ENCODE results near the gene SOHLH1. TPM values are rescaled to one million over a fixed set of nuclear protein-coding genes. Genes with fewer than 3 reads are reported as not detected.

SOHLH1 gene
- total RNA-seq, 1 experiment from 2014 or later, result not detected

DNA sequence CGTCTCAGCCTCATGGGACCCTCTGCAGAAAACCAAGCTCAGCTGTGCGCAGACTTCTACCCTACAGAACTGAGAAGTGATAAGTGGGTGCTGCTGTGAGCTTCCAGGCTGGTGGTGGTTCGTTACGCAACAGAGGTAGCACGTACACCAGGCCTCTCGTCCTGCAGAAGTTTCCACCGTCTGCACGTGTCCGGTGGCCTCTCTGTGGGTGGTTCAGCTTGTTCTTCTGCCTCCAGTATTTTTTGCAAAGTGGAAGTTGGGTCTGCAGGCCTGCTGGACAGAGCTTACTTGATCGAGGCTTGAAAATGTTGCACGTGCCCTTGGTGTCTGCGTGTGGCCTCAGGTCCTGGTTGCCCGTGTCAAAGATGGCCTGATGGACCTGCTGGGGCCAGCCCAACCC is 30.2 kb upstream of the SOHLH1 start:
- peaks cover 80% of the 10 kb centered on the region for H3K27me3 ChIP-seq (ENCODE audit: insufficient read depth, low read depth)
- H3F3A ChIP-seq (ENCODE audit: insufficient read depth, low read depth), result no peaks in the 10 kb centered on the region
- no peaks in the 10 kb centered on the region for H3K79me2 ChIP-seq (ENCODE audit: low read depth)
- no peak overlapping the region for H3K4me3 ChIP-seq
- no peak overlapping the region for H3K27ac ChIP-seq
- H3K4me1 ChIP-seq (replicated peaks; ENCODE audit: insufficient read depth), result no peaks in the 10 kb centered on the region
- DNase-seq, result no peak
- no peaks in the 10 kb centered on the region for H3K9me3 ChIP-seq (ENCODE audit: insufficient read depth, low read depth)
- H2AFZ ChIP-seq, result no peak overlapping the region
- H4K20me1 ChIP-seq (ENCODE audit: insufficient read depth), result no peaks in the 10 kb centered on the region
- POLR2A ChIA-PET (ENCODE audit: unreplicated experiment), result no interaction called here
- no TSS peak for BruUV-seq (replicated peaks)
- intact Hi-C loops (cut with micrococcal nuclease; ENCODE audit: unreplicated experiment), result no loop called here
- H3K4me2 ChIP-seq, result no peak overlapping the region
- no peaks in the 10 kb centered on the region for H3K36me3 ChIP-seq (ENCODE audit: low read depth)
- CTCF ChIA-PET, result no interaction called here
- H3K9me2 ChIP-seq (ENCODE audit: insufficient read depth), result no peaks in the 10 kb centered on the region
- TF ChIP-seq EZH2 (IDR thresholded peaks at IDR 0.05; ENCODE audit: low read depth) (no peak), CTCF (conservative IDR thresholded peaks at IDR 0.05) (no peak)

GRCh38 chr9:135728436-135729110 is 29.3 kb upstream of the SOHLH1 start:
- ChIA-PET POLR2A (ENCODE audit: unreplicated experiment) (no interaction called here), CTCF (no interaction called here)
- Histone ChIP-seq H3K4me3 (no peak overlapping the region), H3K9me3 (ENCODE audit: insufficient read depth, low read depth) (no peaks in the 10 kb centered on the region), H3K27me3 (ENCODE audit: insufficient read depth, low read depth) (peaks cover 80% of the 10 kb centered on the region), H3K4me2 (no peak overlapping the region), H3K4me1 (replicated peaks; ENCODE audit: insufficient read depth) (no peaks in the 10 kb centered on the region), H3K79me2 (ENCODE audit: low read depth) (no peaks in the 10 kb centered on the region), H4K20me1 (ENCODE audit: insufficient read depth) (no peaks in the 10 kb centered on the region), H2AFZ (no peak overlapping the region), H3K27ac (no peak overlapping the region), H3F3A (ENCODE audit: insufficient read depth, low read depth) (no peaks in the 10 kb centered on the region), H3K36me3 (ENCODE audit: low read depth) (no peaks in the 10 kb centered on the region), H3K9me2 (ENCODE audit: insufficient read depth) (no peaks in the 10 kb centered on the region)
- BruUV-seq (replicated peaks), result no TSS peak
- DNase-seq, result no peak
- intact Hi-C loops (cut with micrococcal nuclease; ENCODE audit: unreplicated experiment), result no loop called here
- TF ChIP-seq EZH2 (IDR thresholded peaks at IDR 0.05; ENCODE audit: low read depth) (0 out of 2 replicates have a peak, but pooled peaks have one; percentile 66), CTCF (conservative IDR thresholded peaks at IDR 0.05) (no peak)

DNA sequence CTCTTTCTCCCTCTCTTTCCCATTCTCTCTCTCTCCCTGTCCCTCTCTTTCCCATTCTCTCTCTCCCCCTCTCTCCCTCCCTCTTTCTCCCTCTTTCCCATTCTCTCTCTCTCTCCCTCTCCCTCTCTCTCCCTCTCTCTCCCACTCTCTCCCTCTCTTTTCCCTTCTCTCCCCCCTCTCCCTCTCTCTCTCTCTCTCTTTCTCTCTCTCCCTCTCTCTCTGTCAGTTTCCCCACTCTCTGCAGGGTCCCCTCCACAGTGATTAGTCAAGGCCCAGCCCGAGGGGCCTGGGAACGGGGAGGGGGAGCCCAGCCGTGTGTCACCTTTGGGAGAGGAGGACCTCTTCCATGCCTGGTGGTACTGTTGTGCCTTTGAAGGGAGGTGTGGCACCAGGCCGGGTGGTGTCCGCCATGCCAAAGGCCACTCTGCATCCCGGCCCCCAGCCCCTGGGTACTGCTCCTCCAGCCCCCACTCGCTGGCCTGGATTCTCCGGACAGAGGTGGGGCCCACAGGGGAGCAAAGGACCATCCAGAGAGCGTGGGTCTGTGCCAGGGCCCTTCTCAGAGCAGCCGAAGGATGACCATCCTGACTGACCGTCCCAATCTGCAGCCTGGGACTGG is 28.1 kb upstream of the SOHLH1 start:
- Histone ChIP-seq H3K79me2 (ENCODE audit: low read depth) (no peaks in the 10 kb centered on the region), H4K20me1 (ENCODE audit: insufficient read depth) (no peaks in the 10 kb centered on the region), H3K4me2 (no peak overlapping the region), H3K36me3 (ENCODE audit: low read depth) (no peaks in the 10 kb centered on the region), H3F3A (ENCODE audit: insufficient read depth, low read depth) (no peaks in the 10 kb centered on the region), H3K27ac (no peak overlapping the region), H3K4me3 (no peak overlapping the region), H3K27me3 (ENCODE audit: insufficient read depth, low read depth) (peaks cover 87% of the 10 kb centered on the region), H3K9me3 (ENCODE audit: insufficient read depth, low read depth) (no peaks in the 10 kb centered on the region), H3K9me2 (ENCODE audit: insufficient read depth) (no peaks in the 10 kb centered on the region), H2AFZ (no peak overlapping the region), H3K4me1 (replicated peaks; ENCODE audit: insufficient read depth) (no peaks in the 10 kb centered on the region)
- DNase-seq, result no peak
- ChIA-PET CTCF (no interaction called here), POLR2A (ENCODE audit: unreplicated experiment) (no interaction called here)
- no peak for TF ChIP-seq EZH2 (IDR thresholded peaks at IDR 0.05; ENCODE audit: low read depth)
- no peak for TF ChIP-seq CTCF (conservative IDR thresholded peaks at IDR 0.05)
- intact Hi-C loops (cut with micrococcal nuclease; ENCODE audit: unreplicated experiment), result no loop called here
- BruUV-seq (replicated peaks), result no TSS peak
